Neural cell (in vitro differentiated cells): ENCODE data around the gene CRIM1.

Source experiments
- EP300 ChIP-seq: fragments of 450-650 bp; conservative IDR thresholded peaks from 2 replicates; pipeline ENCODE4 v1.6.1; 2014; ENCODE audit warnings: antibody characterized with exemption, mild to moderate bottlenecking, moderate library complexity; ENCODE audit not compliant: poor library complexity, severe bottlenecking
- RAD21 ChIP-seq: fragments of 450-650 bp; conservative IDR thresholded peaks from 2 replicates; pipeline ENCODE4 v1.6.1; 2014; ENCODE audit warnings: antibody characterized with exemption, mild to moderate bottlenecking, moderate library complexity
- SMC3 ChIP-seq: fragments of 450-650 bp; conservative IDR thresholded peaks from 2 replicates; pipeline ENCODE4 v1.6.1; 2014; ENCODE audit warnings: antibody characterized with exemption, mild to moderate bottlenecking, moderate library complexity; ENCODE audit not compliant: poor library complexity
- TF ChIP-seq, protein P1 (sequence below): fragments of 450-650 bp; IDR thresholded peaks from 2 replicates; pipeline ENCODE4 v1.5.1; 2014; ENCODE audit warnings: antibody characterized with exemption, mild to moderate bottlenecking, moderate library complexity; ENCODE audit not compliant: poor library complexity, severe bottlenecking

DNA sequence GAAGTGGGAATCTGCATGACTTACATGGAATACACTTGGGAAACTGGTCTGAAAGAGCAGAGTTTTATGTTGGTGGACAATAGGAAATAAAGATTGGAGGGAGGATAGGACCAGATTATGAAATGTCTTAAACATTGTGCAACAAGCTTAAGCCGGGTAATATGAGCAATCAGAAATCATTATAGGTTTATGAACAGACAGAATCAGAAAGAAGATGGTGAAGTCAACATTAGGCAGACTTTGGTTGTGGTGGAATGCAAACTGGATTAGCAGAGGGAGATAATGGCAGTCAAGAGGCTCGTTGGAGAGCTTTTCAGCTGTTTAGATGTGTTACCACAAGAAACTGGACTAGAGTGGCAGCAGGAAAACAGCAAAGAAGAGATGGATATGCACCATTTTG is 43.5 kb downstream of the CRIM1 start:
- no peak for TF ChIP-seq EP300
- no peak for TF ChIP-seq RAD21
- TF ChIP-seq, protein P1, sequence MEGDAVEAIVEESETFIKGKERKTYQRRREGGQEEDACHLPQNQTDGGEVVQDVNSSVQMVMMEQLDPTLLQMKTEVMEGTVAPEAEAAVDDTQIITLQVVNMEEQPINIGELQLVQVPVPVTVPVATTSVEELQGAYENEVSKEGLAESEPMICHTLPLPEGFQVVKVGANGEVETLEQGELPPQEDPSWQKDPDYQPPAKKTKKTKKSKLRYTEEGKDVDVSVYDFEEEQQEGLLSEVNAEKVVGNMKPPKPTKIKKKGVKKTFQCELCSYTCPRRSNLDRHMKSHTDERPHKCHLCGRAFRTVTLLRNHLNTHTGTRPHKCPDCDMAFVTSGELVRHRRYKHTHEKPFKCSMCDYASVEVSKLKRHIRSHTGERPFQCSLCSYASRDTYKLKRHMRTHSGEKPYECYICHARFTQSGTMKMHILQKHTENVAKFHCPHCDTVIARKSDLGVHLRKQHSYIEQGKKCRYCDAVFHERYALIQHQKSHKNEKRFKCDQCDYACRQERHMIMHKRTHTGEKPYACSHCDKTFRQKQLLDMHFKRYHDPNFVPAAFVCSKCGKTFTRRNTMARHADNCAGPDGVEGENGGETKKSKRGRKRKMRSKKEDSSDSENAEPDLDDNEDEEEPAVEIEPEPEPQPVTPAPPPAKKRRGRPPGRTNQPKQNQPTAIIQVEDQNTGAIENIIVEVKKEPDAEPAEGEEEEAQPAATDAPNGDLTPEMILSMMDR: no peak
- TF ChIP-seq SMC3: no peak
